Adrenal gland (tissue), 12 donors: Measurements from ENCODE around the gene RPN1. TPM values are rescaled to one million over a fixed set of nuclear protein-coding genes. Genes with fewer than 3 reads are reported as not detected.
"Not testable (repeated sequence)": the region's sequence is repeated elsewhere in the genome, so short reads cannot be mapped to it uniquely, and the experiment has no call there.

ENCODE experiments used
- DNase-seq, 7 donors: peaks; one replicate each; pipeline ENCODE4 v3.0.0-alpha.2; 2019 to 2020
- H3K27ac ChIP-seq, 5 donors: fragments of 200-600 bp; sonication (generic) in 4 of 5; 1 replicate in 3 of 5; 2 replicates in 2 of 5; pipeline versions ENCODE4 v1.5.1 to v1.8.0; 2016 to 2020; ENCODE audit warnings: mild to moderate bottlenecking in 1 of 5
- H3K27me3 ChIP-seq: fragments of 200-600 bp; 2 replicates; pipeline ENCODE4 v1.8.0; 2021
- H3K36me3 ChIP-seq, 2 donors: fragments of 200-600 bp; replicated peaks in 1 of 2; 1 replicate in 1 of 2; 2 replicates in 1 of 2; pipeline versions ENCODE4 v1.5.1 to v1.8.0; 2018 to 2022
- H3K4me1 ChIP-seq, 2 donors: fragments of 200-600 bp; replicated peaks in 1 of 2; 1 replicate in 1 of 2; 2 replicates in 1 of 2; pipeline versions ENCODE4 v1.5.1 to v1.8.0; 2018 to 2021
- H3K4me3 ChIP-seq, 4 donors: fragments of 200-600 bp; sonication (generic) in 3 of 4; one replicate each; pipeline ENCODE4 v1.5.1; 2016 to 2018
- H3K9me3 ChIP-seq, 3 donors: fragments of 200-600 bp; sonication (generic) in 1 of 3; replicated peaks in 1 of 3; 1 replicate in 2 of 3; 2 replicates in 1 of 3; pipeline versions ENCODE4 v1.5.1 to v1.8.0; 2016 to 2021
- POLR2A ChIP-seq, 2 donors: fragments of 450-650 bp; IDR thresholded peaks; one replicate each; pipeline ENCODE4 v1.6.1; 2017; ENCODE audit warnings: antibody characterized with exemption in 2 of 2, mild to moderate bottlenecking in 2 of 2, moderate library complexity in 1 of 2
- WGBS, 4 donors: extraction: QIAGEN DNeasy Blood & Tissue Kit in 2 of 4; methylation state at CpG; one replicate each; pipeline versions ENCODE4 v1.1.5 to v1.1.7; 2013 to 2017; 5-methylcytosine and 5-hydroxymethylcytosine counted together
- intact Hi-C, 2 donors: fragments of 100-400 bp; cut with DNase I; formaldehyde crosslinking; loops; one replicate each; pipeline versions ENCODE4 v1.14.1 to v1.15.0; 2022 to 2023
- polyA plus RNA-seq, 3 donors: library from polyadenylated mRNA; stranded (reverse); fragments of 200-250 nt in 2 of 3; fragments of 350-450 nt in 1 of 3; fragmentation: Illumina TruSeq in 1 of 3; extraction: RNeasy Lipid Tissue Mini Kit (QIAGEN cat#74804) in 1 of 3; gene quantifications; one replicate each; pipeline ENCODE4 v1.2.3, GENCODE V29; 2013 to 2014
- total RNA-seq, 9 donors: library from RNA; depleted of rRNA in 4 of 9; stranded (reverse); fragments of >200 nt in 4 of 9; fragments of 120-200 nt in 1 of 9; fragmentation: NEBNext Ultra II Directional in 1 of 9; extraction: Animal tissue kit (Norgen Biotek cat#: 25700) in 1 of 9; gene quantifications; one replicate each; pipeline versions ENCODE4 v1.1.0 to v1.2.4, GENCODE V29; 2013 to 2023
- TF ChIP-seq, protein P1 (sequence below), 6 experiments: fragments of 450-650 bp in 4 of 6; fragments of 200-600 bp in 2 of 6; sonication (generic) in 1 of 6; IDR thresholded peaks; 1 replicate in 5 of 6; 2 replicates in 1 of 6; pipeline versions ENCODE4 v1.5.1 to v1.8.0; 2016 to 2021; ENCODE audit warnings: antibody characterized with exemption in 6 of 6, mild to moderate bottlenecking in 2 of 6, moderate library complexity in 1 of 6
- donor health status: healthy with polysubstance abuse.
- donor health status: Bipolar disorder and iron deficiency.
- donor health status: DM: yes; HTN: yes; CAD: no.
- donor health status: DM: no; HTN: no; CAD: no.
- donor health status: DM: no; HTN: no; CAD: no.
- donor health status: DM: yes; HTN: yes; CAD: no.

Gene RPN1
- total and polyA plus RNA-seq, 12 donors, result 35.9 to 299 (median 227) TPM

DNA sequence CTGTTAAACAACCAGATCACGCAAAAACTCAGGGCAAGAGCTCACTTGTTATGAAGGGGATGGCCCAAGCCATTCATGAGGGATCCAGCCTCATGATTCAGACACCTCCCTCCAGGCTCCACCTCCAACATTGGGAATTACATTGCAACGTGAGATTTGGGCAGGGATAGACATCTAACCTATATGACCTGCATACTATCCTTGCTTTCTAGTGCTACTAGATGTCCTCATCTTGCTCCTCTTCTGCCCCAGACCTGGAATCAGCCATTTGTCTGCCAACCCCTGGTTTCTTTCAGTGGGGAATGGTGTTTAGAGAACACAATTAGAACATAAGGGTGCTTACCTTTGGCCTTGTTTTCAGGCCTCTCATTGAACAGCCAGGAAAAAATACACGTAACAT is 63.2 kb downstream of the RPN1 start:
- Histone ChIP-seq H3K36me3 (no peaks in the 10 kb centered on the region), H3K9me3 (no peaks in the 10 kb centered on the region), H3K27ac (no peak overlapping the region), H3K4me3 (no peak overlapping the region), H3K27me3 (no peaks in the 10 kb centered on the region), H3K4me1 (no peaks in the 10 kb centered on the region)
- intact Hi-C loops, result no loop called here
- TF ChIP-seq POLR2A (IDR thresholded peaks at IDR 0.05), result no peak
- TF ChIP-seq, protein P1, sequence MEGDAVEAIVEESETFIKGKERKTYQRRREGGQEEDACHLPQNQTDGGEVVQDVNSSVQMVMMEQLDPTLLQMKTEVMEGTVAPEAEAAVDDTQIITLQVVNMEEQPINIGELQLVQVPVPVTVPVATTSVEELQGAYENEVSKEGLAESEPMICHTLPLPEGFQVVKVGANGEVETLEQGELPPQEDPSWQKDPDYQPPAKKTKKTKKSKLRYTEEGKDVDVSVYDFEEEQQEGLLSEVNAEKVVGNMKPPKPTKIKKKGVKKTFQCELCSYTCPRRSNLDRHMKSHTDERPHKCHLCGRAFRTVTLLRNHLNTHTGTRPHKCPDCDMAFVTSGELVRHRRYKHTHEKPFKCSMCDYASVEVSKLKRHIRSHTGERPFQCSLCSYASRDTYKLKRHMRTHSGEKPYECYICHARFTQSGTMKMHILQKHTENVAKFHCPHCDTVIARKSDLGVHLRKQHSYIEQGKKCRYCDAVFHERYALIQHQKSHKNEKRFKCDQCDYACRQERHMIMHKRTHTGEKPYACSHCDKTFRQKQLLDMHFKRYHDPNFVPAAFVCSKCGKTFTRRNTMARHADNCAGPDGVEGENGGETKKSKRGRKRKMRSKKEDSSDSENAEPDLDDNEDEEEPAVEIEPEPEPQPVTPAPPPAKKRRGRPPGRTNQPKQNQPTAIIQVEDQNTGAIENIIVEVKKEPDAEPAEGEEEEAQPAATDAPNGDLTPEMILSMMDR (IDR thresholded peaks at IDR 0.05), result no peak
- 82 to 88% (median 86%) methylated on average over 3 of the region's 3 CpGs for WGBS, 4 donors
- DNase-seq, result no peak

DNA sequence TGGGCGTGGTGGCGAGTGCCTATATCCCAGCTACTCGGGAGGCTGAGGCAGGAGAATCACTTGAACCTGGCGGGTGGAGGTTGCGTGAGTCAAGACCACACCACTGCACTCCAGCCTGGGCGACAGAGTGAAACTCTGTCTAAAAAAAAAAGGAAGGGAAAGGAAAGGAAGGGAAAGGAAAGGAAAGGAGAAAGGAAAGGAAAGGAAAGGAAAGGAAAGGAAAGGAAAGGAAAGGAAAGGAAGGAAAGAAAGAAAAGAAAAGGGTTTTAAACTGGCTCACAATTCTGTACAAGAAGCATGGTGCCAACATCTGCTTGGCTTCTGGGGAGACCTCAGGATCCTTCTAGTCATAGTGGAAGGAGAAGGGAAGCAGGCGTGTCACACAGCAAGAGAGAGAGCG is 63.7 kb downstream of the RPN1 start:
- intact Hi-C loops, H3K4me3 ChIP-seq: not testable (repeated sequence)
- WGBS, 4 donors, result 81 to 89% (median 85%) methylated on average over 5 to 8 of the region's 8 CpGs

DNA sequence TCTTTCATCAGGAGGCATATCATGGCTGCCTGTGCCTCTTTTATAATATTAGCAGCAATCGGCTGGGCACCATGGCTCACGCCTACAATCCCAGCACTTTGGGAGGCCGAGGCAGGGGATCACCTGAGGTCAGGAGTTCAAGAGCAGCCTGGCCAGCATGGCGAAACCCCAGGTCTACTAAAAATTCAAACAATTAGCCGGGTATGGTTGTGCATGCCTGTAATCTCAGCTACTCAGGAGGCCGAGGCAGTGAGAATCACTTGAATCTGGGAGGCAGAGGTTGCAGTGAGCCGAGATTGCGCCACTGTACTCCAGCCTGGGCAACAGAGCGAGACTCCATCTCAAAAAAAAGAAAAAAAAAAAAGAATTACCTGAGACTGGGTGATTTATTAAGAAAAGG is 64.2 kb downstream of the RPN1 start:
- H3K4me3 ChIP-seq, intact Hi-C loops, H3K9me3 ChIP-seq, DNase-seq, H3K36me3 ChIP-seq, H3K27ac ChIP-seq, H3K27me3 ChIP-seq, H3K4me1 ChIP-seq: not testable (repeated sequence)
- 68 to 90% (median 83%) methylated on average over 9 of the region's 9 CpGs for WGBS, 4 donors

More for the DNA sequence above, 63.7 kb downstream of the RPN1 start:
- not testable (repeated sequence) for H3K27me3 ChIP-seq, H3K36me3 ChIP-seq, DNase-seq, H3K27ac ChIP-seq, H3K4me1 ChIP-seq, H3K9me3 ChIP-seq

DNA sequence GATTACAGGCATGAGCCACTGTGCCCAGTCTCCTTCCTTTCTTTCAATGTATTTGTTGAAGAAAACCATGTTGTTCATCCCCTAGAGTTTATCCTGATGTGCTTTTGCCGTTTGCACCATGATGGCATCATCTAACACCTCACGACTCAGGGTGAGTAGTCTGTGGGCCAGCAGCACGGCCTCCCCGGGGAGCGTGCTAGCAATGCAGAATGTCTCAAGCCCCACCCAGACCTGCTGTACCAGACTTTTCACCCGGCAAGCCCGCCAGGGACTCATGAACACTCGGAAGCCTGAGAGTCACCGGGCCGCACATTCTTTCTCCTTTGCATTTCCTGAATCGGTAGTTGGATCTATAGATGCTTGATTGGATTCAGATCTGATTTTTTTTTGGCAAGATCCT is 64.6 kb downstream of the RPN1 start:
- WGBS, 4 donors, result 82 to 89% (median 87%) methylated on average over 7 to 11 of the region's 11 CpGs
- Histone ChIP-seq H3K4me3 (no peak overlapping the region), H3K27me3 (no peaks in the 10 kb centered on the region), H3K36me3 (no peaks in the 10 kb centered on the region), H3K9me3 (no peaks in the 10 kb centered on the region), H3K27ac (no peak overlapping the region), H3K4me1 (no peaks in the 10 kb centered on the region)
- TF ChIP-seq, protein P1 (IDR thresholded peaks at IDR 0.05), result no peak
- TF ChIP-seq POLR2A (IDR thresholded peaks at IDR 0.05), result no peak
- intact Hi-C loops, result no loop called here
- no peak for DNase-seq

DNA sequence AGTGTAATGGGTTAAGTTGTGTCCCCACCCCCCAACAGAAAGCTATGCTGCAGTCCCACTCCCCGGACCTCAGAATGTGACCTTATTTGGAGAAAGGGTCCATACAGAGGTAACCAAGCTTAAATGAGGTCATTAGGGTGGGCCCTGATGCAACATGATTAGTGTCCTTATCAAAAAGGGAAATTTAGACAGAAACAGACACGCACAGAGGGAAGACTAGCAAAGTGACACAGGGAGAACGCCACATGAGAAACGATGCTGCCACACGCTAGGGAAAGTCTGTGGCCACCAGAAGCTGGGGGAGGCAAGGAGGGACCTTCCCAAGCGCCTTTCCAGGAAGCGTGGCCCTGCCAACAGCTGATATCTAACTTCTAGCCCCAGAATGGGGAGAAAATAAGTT is 65.4 kb downstream of the RPN1 start:
- H3K4me3 ChIP-seq, result no peak overlapping the region
- TF ChIP-seq POLR2A (IDR thresholded peaks at IDR 0.05), result no peak
- TF ChIP-seq, protein P1 (IDR thresholded peaks at IDR 0.05), result no peak
- DNase-seq, result no peak
- no peak overlapping the region for H3K27ac ChIP-seq
- no peaks in the 10 kb centered on the region for H3K4me1 ChIP-seq
- no peaks in the 10 kb centered on the region for H3K36me3 ChIP-seq
- intact Hi-C loops, result no loop called here
- H3K27me3 ChIP-seq, result no peaks in the 10 kb centered on the region
- H3K9me3 ChIP-seq, result no peaks in the 10 kb centered on the region
- 67 to 77% (median 73%) methylated on average over 7 of the region's 7 CpGs for WGBS, 4 donors
